Common myeloid progenitor, CD34-positive (primary cell): Measurements from ENCODE around the gene HMGB4.

Experiments used
- CTCF ChIA-PET: fragments of 350-600 bp; sonication (Branson Sonifier 250); formaldehyde crosslinking; loops from one replicate; lab custom pipeline; 2021; ENCODE audit warnings: antibody characterized with exemption; lab: Charles Lee
- POLR2A ChIA-PET: fragments of 350-600 bp; sonication (Branson Sonifier 250); formaldehyde crosslinking; loops from one replicate; lab custom pipeline; 2021; ENCODE audit warnings: antibody characterized with exemption; lab: Charles Lee
- DNase-seq, 3 donors: peaks; one replicate each; pipeline versions ENCODE4 v3.0.0 to v3.0.0-alpha.2; 2013
- H3K27ac ChIP-seq, 2 experiments: 1 replicate in 1 of 2; 2 replicates in 1 of 2; pipeline ENCODE4 v1.7.0; 2013; ENCODE audit warnings: inconsistent platforms in 2 of 2, low read length in 2 of 2, mild to moderate bottlenecking in 2 of 2, low read depth in 1 of 2, moderate library complexity in 1 of 2; ENCODE audit not compliant: severe bottlenecking in 2 of 2, insufficient read depth in 1 of 2, poor library complexity in 1 of 2
- H3K27me3 ChIP-seq, 5 experiments: replicated peaks in 2 of 5; 1 replicate in 3 of 5; 2 replicates in 2 of 5; pipeline versions ENCODE4 v1.6.1 to v1.7.0; 2013; ENCODE audit warnings: low read length in 4 of 5, mild to moderate bottlenecking in 2 of 5, moderate library complexity in 2 of 5, inconsistent platforms in 1 of 5; ENCODE audit not compliant: insufficient read depth in 5 of 5, control insufficient read depth in 4 of 5
- H3K36me3 ChIP-seq, 4 experiments: 1 replicate in 2 of 4; 2 replicates in 2 of 4; pipeline versions ENCODE4 v1.6.1 to v1.7.0; 2013; ENCODE audit warnings: low read length in 3 of 4, control low read depth in 1 of 4, mild to moderate bottlenecking in 1 of 4; ENCODE audit not compliant: control insufficient read depth in 4 of 4, insufficient read depth in 4 of 4
- H3K4me1 ChIP-seq, 4 experiments: 1 replicate in 3 of 4; 2 replicates in 1 of 4; pipeline versions ENCODE4 v1.6.1 to v1.7.1; 2013; ENCODE audit warnings: low read length in 3 of 4, mild to moderate bottlenecking in 3 of 4, control low read depth in 1 of 4, inconsistent platforms in 1 of 4, moderate library complexity in 1 of 4; ENCODE audit not compliant: control insufficient read depth in 4 of 4, insufficient read depth in 4 of 4; ENCODE audit errors: control extremely low read depth in 1 of 4
- H3K4me3 ChIP-seq, 7 experiments: 1 replicate in 4 of 7; 2 replicates in 3 of 7; pipeline versions ENCODE4 v1.5.1 to v1.7.0; 2013; ENCODE audit warnings: mild to moderate bottlenecking in 7 of 7, low read length in 6 of 7, moderate library complexity in 6 of 7, inconsistent platforms in 2 of 7, low read depth in 2 of 7, control low read depth in 1 of 7; ENCODE audit not compliant: insufficient read depth in 4 of 7, control insufficient read depth in 1 of 7; ENCODE audit errors: extremely low read depth in 1 of 7
- H3K9me3 ChIP-seq, 5 experiments: 1 replicate in 4 of 5; 2 replicates in 1 of 5; pipeline versions ENCODE4 v1.6.1 to v1.7.1; 2013; ENCODE audit warnings: low read length in 4 of 5, mild to moderate bottlenecking in 2 of 5, inconsistent platforms in 1 of 5, low read depth in 1 of 5, moderate library complexity in 1 of 5; ENCODE audit not compliant: control insufficient read depth in 4 of 5, insufficient read depth in 2 of 5; ENCODE audit errors: control extremely low read depth in 1 of 5
- WGBS: methylation state at CpG from one replicate; pipeline ENCODE4 v1.1.5; 2013; ENCODE audit not compliant: insufficient coverage; 5-methylcytosine and 5-hydroxymethylcytosine counted together

The HMGB4 gene

GRCh38 chr1:33893147-33893830 is 29.4 kb downstream of the HMGB4 start:
- peaks cover 0 to 2% (median 0%) of the 10 kb centered on the region in 5 experiments for H3K27me3 ChIP-seq
- no peak overlapping the region for H3K4me3 ChIP-seq
- ChIA-PET CTCF (no interaction called here), POLR2A (no interaction called here)
- DNase-seq: no peak
- no peak overlapping the region for H3K27ac ChIP-seq
- 79% methylated on average over 2 of the region's 3 CpGs for WGBS
- H3K4me1 ChIP-seq: no peaks in the 10 kb centered on the region
- no peaks in the 10 kb centered on the region for H3K9me3 ChIP-seq
- no peaks in the 10 kb centered on the region for H3K36me3 ChIP-seq

- POLR2A ChIA-PET: no interaction called here
- CTCF ChIA-PET: no interaction called here
- Histone ChIP-seq H3K27me3 (peaks cover 0 to 2% (median 0%) of the 10 kb centered on the region in 5 experiments), H3K9me3 (no peaks in the 10 kb centered on the region), H3K4me1 (no peaks in the 10 kb centered on the region), H3K36me3 (no peaks in the 10 kb centered on the region), H3K27ac (no peak overlapping the region), H3K4me3 (no peak overlapping the region)
- no peak for DNase-seq
- 65% methylated on average over 5 of the region's 8 CpGs for WGBS
Measured at GRCh38 chr1:33895396-33895795, 31.5 kb downstream of the HMGB4 start.

GRCh38 chr1:33895976-33896375 is 32.1 kb downstream of the HMGB4 start:
- ChIA-PET CTCF (no interaction called here), POLR2A (no interaction called here)
- Histone ChIP-seq H3K36me3 (no peaks in the 10 kb centered on the region), H3K27ac (no peak overlapping the region), H3K4me3 (no peak overlapping the region), H3K4me1 (no peaks in the 10 kb centered on the region), H3K9me3 (no peaks in the 10 kb centered on the region), H3K27me3 (peaks cover 0 to 2% (median 0%) of the 10 kb centered on the region in 5 experiments)
- no CpG with 5 or more reads among the region's 2 CpGs for WGBS
- no peak for DNase-seq

GRCh38 chr1:33897092-33897725 is 33.3 kb downstream of the HMGB4 start:
- Histone ChIP-seq H3K36me3 (no peaks in the 10 kb centered on the region), H3K4me1 (no peaks in the 10 kb centered on the region), H3K9me3 (no peaks in the 10 kb centered on the region), H3K4me3 (no peak overlapping the region), H3K27me3 (peaks cover 0 to 3% (median 0%) of the 10 kb centered on the region in 5 experiments), H3K27ac (no peak overlapping the region)
- WGBS: 91% methylated on average over 5 of the region's 5 CpGs
- POLR2A ChIA-PET: no interaction called here
- no peak for DNase-seq
- CTCF ChIA-PET: no interaction called here

- Histone ChIP-seq H3K9me3 (no peaks in the 10 kb centered on the region), H3K36me3 (no peaks in the 10 kb centered on the region), H3K27me3 (peaks cover 0 to 13% (median 1%) of the 10 kb centered on the region in 5 experiments), H3K27ac (no peak overlapping the region), H3K4me1 (no peaks in the 10 kb centered on the region), H3K4me3 (no peak overlapping the region)
- no peak for DNase-seq
- WGBS: 83% methylated on average over 3 of the region's 3 CpGs
- ChIA-PET POLR2A (no interaction called here), CTCF (no interaction called here)
Measured at GRCh38 chr1:33898406-33898805, 34.5 kb downstream of the HMGB4 start.

GRCh38 chr1:33898881-33899280 is 35.0 kb downstream of the HMGB4 start:
- no peak overlapping the region for H3K27ac ChIP-seq
- ChIA-PET POLR2A (no interaction called here), CTCF (interaction anchor here (1.2 kb wide), 1 partner anchor 15 kb away, joined by 4 read pairs; no protein-coding TSS in a partner anchor)
- no peaks in the 10 kb centered on the region for H3K9me3 ChIP-seq
- WGBS: 57% methylated on average over 9 of the region's 9 CpGs
- no peak overlapping the region for H3K4me3 ChIP-seq
- H3K36me3 ChIP-seq: no peaks in the 10 kb centered on the region
- peak; percentile 28 to 66 (median 42) for DNase-seq
- peaks cover 0 to 16% (median 2%) of the 10 kb centered on the region in 5 experiments for H3K27me3 ChIP-seq
- H3K4me1 ChIP-seq: no peaks in the 10 kb centered on the region

- 83% methylated on average over 2 of the region's 3 CpGs for WGBS
- no peak for DNase-seq
- no peaks in the 10 kb centered on the region for H3K9me3 ChIP-seq
- ChIA-PET POLR2A (no interaction called here), CTCF (interaction anchor here (1.2 kb wide), 1 partner anchor 16 kb away, joined by 4 read pairs; no protein-coding TSS in a partner anchor)
- H3K4me3 ChIP-seq: no peak overlapping the region
- H3K4me1 ChIP-seq: no peaks in the 10 kb centered on the region
- H3K36me3 ChIP-seq: no peaks in the 10 kb centered on the region
- H3K27ac ChIP-seq: no peak overlapping the region
- peaks cover 0 to 18% (median 2%) of the 10 kb centered on the region in 5 experiments for H3K27me3 ChIP-seq
Measured at GRCh38 chr1:33899746-33900145, 35.9 kb downstream of the HMGB4 start.
